ENCODE data around the gene CELF5.

Gene CELF5

GRCh38 chr19:3224346-3225168 is at the start of gene CELF5:
CELF5 (plus strand) TSS chr19:3224661; CDS start chr19:3224740, 79 bp downstream.
- no peak for DNase-seq

- no peak for DNase-seq
These were observed 48.4 kb upstream of the CELF5 start for GRCh38 chr19:3175781-3176714.

GRCh38 chr19:3176715-3177501 is 47.6 kb upstream of the CELF5 start:
- no peak for DNase-seq

- DNase-seq: peak; percentile 26
These were observed 46.0 kb upstream of the CELF5 start, which contains the start of gene S1PR4 for GRCh38 chr19:3178377-3178972. S1PR4 (plus strand) TSS chr19:3178769; CDS start chr19:3178793, 24 bp downstream.

GRCh38 chr19:3178973-3179738 is 45.3 kb upstream of the CELF5 start:
- DNase-seq: no peak

- DNase-seq: no peak
These were observed 44.6 kb upstream of the CELF5 start for GRCh38 chr19:3179739-3180293.

- no peak for DNase-seq
These were observed 40.5 kb upstream of the CELF5 start for GRCh38 chr19:3183721-3184641.

GRCh38 chr19:3184847-3185460 is 39.5 kb upstream of the CELF5 start:
- peak; percentile 83 for DNase-seq

GRCh38 chr19:3185461-3186159 is 38.9 kb upstream of the CELF5 start, which contains the start of gene NCLN:
NCLN (plus strand) TSS chr19:3185930; CDS start chr19:3186031, 101 bp downstream.
- peak; percentile 91 for DNase-seq

- DNase-seq: no peak
These were observed 38.2 kb upstream of the CELF5 start for GRCh38 chr19:3186160-3186688.

GRCh38 chr19:3186891-3187661 is 37.4 kb upstream of the CELF5 start:
- no peak for DNase-seq

GRCh38 chr19:3187662-3188511 is 36.6 kb upstream of the CELF5 start:
- no peak for DNase-seq

- no peak for DNase-seq
These were observed 35.5 kb upstream of the CELF5 start for GRCh38 chr19:3188627-3189596.

GRCh38 chr19:3189702-3190469 is 34.6 kb upstream of the CELF5 start:
- no peak for DNase-seq

- DNase-seq: no peak
These were observed 34.0 kb upstream of the CELF5 start for GRCh38 chr19:3190470-3190770.

Measured in KG1 (cell line).